HEK293T (cell line): Measurements from ENCODE around the gene FZD4.
"Not testable (repeated sequence)": the region's sequence is repeated elsewhere in the genome, so short reads cannot be mapped to it uniquely, and the experiment has no call there.

Experiments used
- CTCF ChIA-PET: fragments of 350-600 bp; formaldehyde crosslinking; extraction: SDS; loops from one replicate; lab custom pipeline; 2021; ENCODE audit warnings: antibody characterized with exemption, inconsistent platforms; lab: Yijun Ruan, JAX
- POLR2A ChIA-PET: fragments of 350-600 bp; formaldehyde crosslinking; extraction: SDS; loops from one replicate; lab custom pipeline; 2020; ENCODE audit warnings: antibody characterized with exemption, inconsistent platforms; lab: Yijun Ruan, JAX
- DNase-seq: peaks from one replicate; pipeline ENCODE4 v3.0.0; 2012; ENCODE audit warnings: mixed read lengths; ENCODE audit errors: extremely low spot score
- ARNT ChIP-seq: fragments of 450-650 bp; IDR thresholded peaks from 2 replicates; pipeline ENCODE4 v1.6.1; 2017; ENCODE audit warnings: mild to moderate bottlenecking
- BHLHE40 ChIP-seq: fragments of 450-650 bp; IDR thresholded peaks from 2 replicates; pipeline ENCODE4 v1.6.1; 2016; ENCODE audit warnings: mild to moderate bottlenecking, moderate library complexity, borderline replicate concordance
- CTBP1 ChIP-seq: fragments of 450-650 bp; IDR thresholded peaks from 2 replicates; pipeline ENCODE4 v1.6.1; 2016; ENCODE audit warnings: borderline replicate concordance
- ELF4 ChIP-seq: fragments of 450-650 bp; IDR thresholded peaks from 2 replicates; pipeline ENCODE4 v1.6.1; 2017; ENCODE audit warnings: antibody characterized with exemption
- FOXA1 ChIP-seq: fragments of 450-650 bp; IDR thresholded peaks from 2 replicates; pipeline ENCODE4 v1.6.1; 2016; ENCODE audit warnings: mild to moderate bottlenecking
- FOXK2 ChIP-seq: fragments of 450-650 bp; IDR thresholded peaks from 2 replicates; pipeline ENCODE4 v1.6.1; 2016; ENCODE audit warnings: mild to moderate bottlenecking
- FOXM1 ChIP-seq: fragments of 450-650 bp; IDR thresholded peaks from 2 replicates; pipeline ENCODE4 v1.6.1; 2017; ENCODE audit warnings: mild to moderate bottlenecking, borderline replicate concordance
- HDGF ChIP-seq: fragments of 450-650 bp; IDR thresholded peaks from 2 replicates; pipeline ENCODE4 v1.6.1; 2017; ENCODE audit warnings: antibody characterized with exemption, borderline replicate concordance
- L3MBTL2 ChIP-seq: fragments of 450-650 bp; conservative IDR thresholded peaks from 2 replicates; pipeline ENCODE4 v1.6.1; 2016; ENCODE audit warnings: mild to moderate bottlenecking
- LEF1 ChIP-seq: fragments of 450-650 bp; IDR thresholded peaks from 2 replicates; pipeline ENCODE4 v1.6.1; 2017; ENCODE audit warnings: mild to moderate bottlenecking, borderline replicate concordance
- NFRKB ChIP-seq: fragments of 450-650 bp; IDR thresholded peaks from 2 replicates; pipeline ENCODE4 v1.6.1; 2016; ENCODE audit warnings: mild to moderate bottlenecking, moderate library complexity
- PKNOX1 ChIP-seq: fragments of 450-650 bp; IDR thresholded peaks from 2 replicates; pipeline ENCODE4 v1.6.1; 2016
- SP1 ChIP-seq: fragments of 450-650 bp; IDR thresholded peaks from 2 replicates; pipeline ENCODE4 v1.6.1; 2017
- SUZ12 ChIP-seq: fragments of 450-650 bp; IDR thresholded peaks from 2 replicates; pipeline ENCODE4 v1.6.1; 2016; ENCODE audit warnings: mild to moderate bottlenecking
- TARDBP ChIP-seq: fragments of 450-650 bp; IDR thresholded peaks from 2 replicates; pipeline ENCODE4 v1.6.1; 2016
- ZNF384 ChIP-seq: fragments of 450-650 bp; IDR thresholded peaks from 2 replicates; pipeline ENCODE4 v1.6.1; 2016

FZD4 gene

GRCh38 chr11:86918496-86918895 lies 36.7 kb downstream of the FZD4 start:
- DNase-seq: no peak
- ChIA-PET POLR2A (no interaction called here), CTCF (interaction anchor here (4.7 kb wide), 1 partner anchor 49 kb away, joined by 21 read pairs; no protein-coding TSS in a partner anchor)
- no peak for TF ChIP-seq TARDBP
- no peak for TF ChIP-seq CTBP1

- no peak for DNase-seq
- TF ChIP-seq LEF1 (no peak), PKNOX1 (no peak), ARNT (no peak), SP1 (no peak), ELF4 (no peak), HDGF (no peak), CTBP1 (no peak), TARDBP (no peak), FOXM1 (no peak), FOXA1 (no peak), FOXK2 (no peak), SUZ12 (no peak), ZNF384 (no peak)
- CTCF ChIA-PET: interaction anchor here (0.7 to 4.7 kb wide), 2 partner anchors 48 to 74 kb away, joined by 5 to 21 read pairs; no protein-coding TSS in a partner anchor
- POLR2A ChIA-PET: no interaction called here
Observed at GRCh38 chr11:86917589-86917988, 37.6 kb downstream of the FZD4 start.

GRCh38 chr11:86916330-86916729 lies 38.9 kb downstream of the FZD4 start:
- ChIA-PET CTCF (interaction anchor here (1.0 to 2.0 kb wide), 2 partner anchors 9 to 47 kb away, joined by 3 to 8 read pairs; no protein-coding TSS in a partner anchor), POLR2A (no interaction called here)
- DNase-seq: no peak
- TF ChIP-seq TARDBP (no peak), HDGF (no peak), FOXM1 (no peak), BHLHE40 (no peak), CTBP1 (no peak), ARNT (no peak), SUZ12 (no peak), NFRKB (no peak), PKNOX1 (no peak), FOXA1 (no peak), FOXK2 (no peak), L3MBTL2 (no peak), ELF4 (no peak), ZNF384 (no peak)

GRCh38 chr11:86915850-86916249 lies 39.3 kb downstream of the FZD4 start:
- CTCF ChIA-PET: interaction anchor here (2.0 kb wide), 1 partner anchor 46 kb away, joined by 8 read pairs; no protein-coding TSS in a partner anchor
- DNase-seq, POLR2A ChIA-PET: not testable (repeated sequence)

GRCh38 chr11:86914865-86915519 lies 40.2 kb downstream of the FZD4 start:
- CTCF ChIA-PET: interaction anchor here (2.0 kb wide), 1 partner anchor 45 kb away, joined by 8 read pairs; no protein-coding TSS in a partner anchor
- no peak for DNase-seq
- POLR2A ChIA-PET: no interaction called here
- TF ChIP-seq HDGF: no peak
- TF ChIP-seq LEF1: no peak
- TF ChIP-seq TARDBP: no peak
- no peak for TF ChIP-seq NFRKB
- TF ChIP-seq FOXK2: no peak

- TF ChIP-seq FOXK2 (no peak), PKNOX1 (no peak), NFRKB (no peak), CTBP1 (no peak), ZNF384 (no peak), L3MBTL2 (no peak), HDGF (no peak), FOXM1 (no peak), FOXA1 (no peak)
- POLR2A ChIA-PET: no interaction called here
- DNase-seq: no peak
- CTCF ChIA-PET: interaction anchor here (1.5 kb wide), 1 partner anchor 42 kb away, joined by 4 read pairs; no protein-coding TSS in a partner anchor
Observed at GRCh38 chr11:86912238-86912637, 43.0 kb downstream of the FZD4 start.

GRCh38 chr11:86910592-86910991 lies 44.6 kb downstream of the FZD4 start:
- DNase-seq: no peak
- TF ChIP-seq ARNT (no peak), FOXK2 (no peak), L3MBTL2 (no peak), NFRKB (no peak), PKNOX1 (no peak), ELF4 (no peak), FOXA1 (no peak), HDGF (no peak), ZNF384 (no peak), SP1 (no peak), SUZ12 (no peak), BHLHE40 (no peak), CTBP1 (no peak)
- CTCF ChIA-PET: no interaction called here
- POLR2A ChIA-PET: no interaction called here
